ENCODE data around the gene DNAI2.

DNA sequence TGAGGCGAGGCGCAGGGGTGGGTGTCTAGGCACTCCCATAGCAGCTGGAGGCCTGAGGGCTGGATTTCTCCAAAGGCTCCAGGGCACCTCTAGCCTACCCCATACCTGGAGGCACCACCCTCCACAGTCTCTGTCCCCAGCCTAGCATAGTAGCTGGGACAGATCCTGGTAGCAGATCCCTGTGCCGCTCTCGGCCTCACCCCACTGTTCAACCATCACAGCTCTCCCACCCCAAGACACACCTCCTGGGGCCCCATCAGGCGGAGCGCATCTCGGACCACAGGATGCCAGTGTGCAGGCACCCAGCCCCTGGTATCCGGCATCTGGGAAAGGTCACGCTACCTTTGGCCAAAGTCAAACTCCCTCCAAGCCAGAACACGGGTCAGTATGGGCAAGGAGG, 80.5 kb downstream of the DNAI2 start:
- TF ChIP-seq, protein P1, sequence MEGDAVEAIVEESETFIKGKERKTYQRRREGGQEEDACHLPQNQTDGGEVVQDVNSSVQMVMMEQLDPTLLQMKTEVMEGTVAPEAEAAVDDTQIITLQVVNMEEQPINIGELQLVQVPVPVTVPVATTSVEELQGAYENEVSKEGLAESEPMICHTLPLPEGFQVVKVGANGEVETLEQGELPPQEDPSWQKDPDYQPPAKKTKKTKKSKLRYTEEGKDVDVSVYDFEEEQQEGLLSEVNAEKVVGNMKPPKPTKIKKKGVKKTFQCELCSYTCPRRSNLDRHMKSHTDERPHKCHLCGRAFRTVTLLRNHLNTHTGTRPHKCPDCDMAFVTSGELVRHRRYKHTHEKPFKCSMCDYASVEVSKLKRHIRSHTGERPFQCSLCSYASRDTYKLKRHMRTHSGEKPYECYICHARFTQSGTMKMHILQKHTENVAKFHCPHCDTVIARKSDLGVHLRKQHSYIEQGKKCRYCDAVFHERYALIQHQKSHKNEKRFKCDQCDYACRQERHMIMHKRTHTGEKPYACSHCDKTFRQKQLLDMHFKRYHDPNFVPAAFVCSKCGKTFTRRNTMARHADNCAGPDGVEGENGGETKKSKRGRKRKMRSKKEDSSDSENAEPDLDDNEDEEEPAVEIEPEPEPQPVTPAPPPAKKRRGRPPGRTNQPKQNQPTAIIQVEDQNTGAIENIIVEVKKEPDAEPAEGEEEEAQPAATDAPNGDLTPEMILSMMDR (IDR thresholded peaks at IDR 0.05): no peak
- no peak for TF ChIP-seq POLR2AphosphoS5 (IDR thresholded peaks at IDR 0.05)
